NB4 (cell line): ENCODE measurements around the gene SKIC8.

Experiments
- DNase-seq: peaks from one replicate; pipeline ENCODE4 v3.0.0; 2010; ENCODE audit warnings: low read depth
- H3K4me3 ChIP-seq: one replicate; pipeline ENCODE4 v1.5.1; 2011; ENCODE audit warnings: mild to moderate bottlenecking, low read depth, low read length, moderate library complexity
- CTCF ChIP-seq: IDR thresholded peaks from one replicate; pipeline ENCODE4 v1.5.1; 2012; ENCODE audit warnings: low read depth, low read length
- MAX ChIP-seq: IDR thresholded peaks from 2 replicates; pipeline ENCODE4 v1.6.1; 2011; ENCODE audit warnings: low read depth, low read length
- MYC ChIP-seq: IDR thresholded peaks from 2 replicates; pipeline ENCODE4 v1.6.1; 2011; ENCODE audit warnings: low read depth, low read length
- POLR2A ChIP-seq: IDR thresholded peaks from 2 replicates; pipeline ENCODE4 v1.6.1; 2011; ENCODE audit warnings: mild to moderate bottlenecking; ENCODE audit not compliant: insufficient read length; ENCODE audit errors: extremely low read depth

SKIC8 gene

GRCh38 chr15:78321041-78321570 is 21.7 kb upstream of the SKIC8 start:
- no peak for DNase-seq
- no peak overlapping the region for H3K4me3 ChIP-seq
- TF ChIP-seq MYC (no peak), MAX (no peak), CTCF (no peak), POLR2A (no peak)

- no peak overlapping the region for H3K4me3 ChIP-seq
- no peak for DNase-seq
- no peak for TF ChIP-seq POLR2A
- TF ChIP-seq MYC = no peak
- no peak for TF ChIP-seq MAX
- TF ChIP-seq CTCF = no peak
Observed at GRCh38 chr15:78320183-78320582, 20.8 kb upstream of the SKIC8 start.

GRCh38 chr15:78319588-78319987 is 20.2 kb upstream of the SKIC8 start:
- H3K4me3 ChIP-seq = no peak overlapping the region
- TF ChIP-seq MAX = no peak
- DNase-seq = no peak

- TF ChIP-seq MAX = no peak
- peak; percentile 25 for TF ChIP-seq CTCF
- no peak overlapping the region for H3K4me3 ChIP-seq
- peak; percentile 45 for DNase-seq
Observed at GRCh38 chr15:78317145-78317836, 17.9 kb upstream of the SKIC8 start.

GRCh38 chr15:78316283-78317083 is 17.1 kb upstream of the SKIC8 start:
- no peak for TF ChIP-seq CTCF
- no peak for TF ChIP-seq MYC
- TF ChIP-seq POLR2A = no peak
- no peak for TF ChIP-seq MAX
- no peak for DNase-seq
- no peak overlapping the region for H3K4me3 ChIP-seq

- peak; percentile 51 for DNase-seq
- H3K4me3 ChIP-seq = no peak overlapping the region
- TF ChIP-seq CTCF (peak; percentile 36), MYC (no peak)
Observed at GRCh38 chr15:78315686-78316282, 16.4 kb upstream of the SKIC8 start.
